ENCODE results near the gene EIF4H. TPM values are rescaled to one million over a fixed set of nuclear protein-coding genes. Genes with fewer than 3 reads are reported as not detected.
"Not testable (repeated sequence)": the region's sequence is repeated elsewhere in the genome, so short reads cannot be mapped to it uniquely, and the experiment has no call there.

The EIF4H gene
- total RNA-seq, 1 donor from 2014 or later, result 343 TPM

DNA sequence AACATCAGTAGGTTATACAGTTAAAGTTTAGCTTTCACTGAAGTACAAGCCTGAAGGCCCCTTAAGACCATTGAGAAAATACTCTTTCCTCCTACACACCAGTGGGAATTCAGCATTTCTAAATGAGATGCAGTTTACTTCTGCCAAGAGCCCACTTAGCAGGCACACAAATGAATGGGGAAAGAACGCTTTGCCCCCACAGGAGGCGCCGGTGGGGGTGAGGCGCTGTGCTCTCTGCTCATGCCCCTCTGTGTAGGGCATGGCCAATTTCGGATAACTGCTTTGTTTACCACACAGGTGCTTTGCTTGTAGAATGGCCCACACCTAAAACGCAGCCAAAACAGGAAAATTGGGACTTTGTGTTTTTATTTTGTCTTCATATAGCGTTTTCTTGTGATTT, 19.8 kb downstream of the EIF4H start:
- no peaks in the 10 kb centered on the region for H3K4me1 Mint-ChIP-seq (ENCODE audit: low read depth)
- H3K36me3 Mint-ChIP-seq (ENCODE audit: low read depth), result peaks cover 58% of the 10 kb centered on the region
- no peak overlapping the region for H3K4me3 Mint-ChIP-seq
- H3K9me3 Mint-ChIP-seq, result no peaks in the 10 kb centered on the region
- no peaks in the 10 kb centered on the region for H3K27me3 Mint-ChIP-seq (ENCODE audit: insufficient read depth)
- intact Hi-C loops (cut with micrococcal nuclease), result no loop called here
- H3K27ac Mint-ChIP-seq, result no peak overlapping the region
- DNase-seq (ENCODE audit: low spot score), result no peak

DNA sequence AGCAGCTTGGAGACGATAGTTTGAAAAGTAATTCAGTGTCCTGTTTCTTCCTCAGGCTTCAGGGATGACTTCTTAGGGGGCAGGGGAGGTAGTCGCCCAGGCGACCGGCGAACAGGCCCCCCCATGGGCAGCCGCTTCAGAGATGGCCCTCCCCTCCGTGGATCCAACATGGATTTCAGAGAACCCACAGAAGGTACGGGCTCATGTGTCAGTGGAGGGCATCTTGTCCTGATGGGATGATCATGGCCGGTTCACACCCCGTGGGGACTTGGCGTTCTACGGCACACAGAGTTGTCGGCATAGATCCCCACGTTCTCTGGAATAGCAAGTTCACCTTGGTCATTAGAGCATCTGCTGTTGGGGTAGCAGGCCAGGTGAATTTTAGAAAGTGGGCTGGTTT, 20.5 kb downstream of the EIF4H start:
- intact Hi-C loops (cut with micrococcal nuclease), result no loop called here
- Mint-ChIP-seq H3K27me3 (ENCODE audit: insufficient read depth) (no peaks in the 10 kb centered on the region), H3K9me3 (no peaks in the 10 kb centered on the region), H3K4me3 (no peak overlapping the region), H3K36me3 (ENCODE audit: low read depth) (peaks cover 53% of the 10 kb centered on the region), H3K27ac (no peak overlapping the region), H3K4me1 (ENCODE audit: low read depth) (no peaks in the 10 kb centered on the region)
- no peak for DNase-seq (ENCODE audit: low spot score)

GRCh38 chr7:74195139-74195860, 21.1 kb downstream of the EIF4H start:
- H3K27me3 Mint-ChIP-seq (ENCODE audit: insufficient read depth); intact Hi-C loops (cut with micrococcal nuclease); H3K27ac Mint-ChIP-seq; H3K4me3 Mint-ChIP-seq; DNase-seq (ENCODE audit: low spot score); H3K9me3 Mint-ChIP-seq; H3K4me1 Mint-ChIP-seq (ENCODE audit: low read depth): not testable (repeated sequence)
- H3K36me3 Mint-ChIP-seq (ENCODE audit: low read depth), result peaks cover 48% of the 10 kb centered on the region

DNA sequence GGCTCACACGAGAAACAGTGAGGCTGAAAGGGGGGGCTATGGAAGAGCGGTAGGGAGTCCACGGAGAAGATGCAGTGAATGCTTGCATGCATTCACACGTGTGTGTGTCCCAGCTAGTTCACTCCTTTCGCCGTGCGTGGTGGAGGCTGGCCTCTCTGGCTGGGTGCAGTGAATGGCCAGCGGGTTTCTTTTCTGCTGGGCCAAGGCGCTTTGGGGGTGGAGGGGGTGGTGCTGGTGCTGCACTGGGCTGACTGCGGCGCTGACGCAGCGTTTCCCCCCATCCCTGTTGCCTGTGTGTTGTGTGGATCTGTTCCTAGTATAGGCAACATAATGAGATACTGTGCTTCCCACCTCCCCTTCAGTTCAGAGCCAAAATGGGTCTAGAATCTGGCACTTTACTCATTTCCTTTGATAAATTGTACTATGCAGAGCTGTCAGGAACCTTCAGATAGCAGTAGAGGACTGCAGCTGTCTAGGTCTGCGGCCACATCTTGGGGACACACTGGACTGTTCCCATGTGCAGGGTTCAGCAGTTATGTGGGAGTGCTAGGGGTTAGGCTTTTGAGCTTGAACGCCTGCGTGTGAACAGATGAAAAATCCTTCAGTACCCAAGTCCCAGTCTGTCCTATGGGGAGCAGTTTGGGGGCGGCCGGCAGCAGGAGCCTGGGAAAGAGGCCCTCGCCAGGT, 22.0 kb downstream of the EIF4H start:
- DNase-seq (ENCODE audit: low spot score); H3K27ac Mint-ChIP-seq; H3K27me3 Mint-ChIP-seq (ENCODE audit: insufficient read depth); H3K9me3 Mint-ChIP-seq; H3K4me1 Mint-ChIP-seq (ENCODE audit: low read depth); intact Hi-C loops (cut with micrococcal nuclease); H3K4me3 Mint-ChIP-seq: not testable (repeated sequence)
- peaks cover 44% of the 10 kb centered on the region for H3K36me3 Mint-ChIP-seq (ENCODE audit: low read depth)

DNA sequence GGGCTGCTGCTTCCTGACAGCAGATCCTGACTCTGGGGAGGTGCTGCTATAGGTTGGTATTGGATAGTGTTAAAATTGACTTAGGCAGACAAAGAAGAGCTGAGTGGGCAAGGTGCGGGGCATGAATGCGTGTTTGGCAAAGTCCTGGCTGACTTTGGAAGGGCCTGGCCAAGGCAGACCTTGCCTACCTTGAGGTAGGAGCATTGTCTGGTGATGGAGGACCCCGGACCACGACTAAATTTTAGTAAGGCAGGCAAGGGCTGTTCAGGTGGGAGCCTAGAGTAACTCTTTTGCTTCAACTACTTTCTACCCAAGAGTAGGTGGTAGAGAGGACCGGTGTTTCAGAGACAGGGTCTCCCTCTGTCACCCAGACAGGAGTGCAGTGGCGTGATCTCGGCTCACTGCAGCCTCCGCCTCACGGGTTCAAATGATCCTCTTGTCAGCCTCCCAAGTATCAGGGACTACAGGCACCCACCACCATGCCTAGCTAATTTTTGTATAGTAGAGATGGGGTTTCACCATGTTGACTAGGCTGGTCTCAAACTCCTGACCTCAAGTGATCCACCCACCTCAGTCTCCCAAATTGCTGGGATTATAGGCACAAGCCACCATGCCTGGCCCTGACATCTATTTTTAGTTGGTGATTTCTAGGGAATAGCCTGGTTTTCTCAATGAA, 23.4 kb downstream of the EIF4H start:
- no peaks in the 10 kb centered on the region for H3K27me3 Mint-ChIP-seq (ENCODE audit: insufficient read depth)
- no peaks in the 10 kb centered on the region for H3K9me3 Mint-ChIP-seq
- DNase-seq (ENCODE audit: low spot score), result no peak
- H3K27ac Mint-ChIP-seq, result no peak overlapping the region
- no peak overlapping the region for H3K4me3 Mint-ChIP-seq
- H3K4me1 Mint-ChIP-seq (ENCODE audit: low read depth), result no peaks in the 10 kb centered on the region
- intact Hi-C loops (cut with micrococcal nuclease), result no loop called here
- H3K36me3 Mint-ChIP-seq (ENCODE audit: low read depth), result peaks cover 37% of the 10 kb centered on the region

DNA sequence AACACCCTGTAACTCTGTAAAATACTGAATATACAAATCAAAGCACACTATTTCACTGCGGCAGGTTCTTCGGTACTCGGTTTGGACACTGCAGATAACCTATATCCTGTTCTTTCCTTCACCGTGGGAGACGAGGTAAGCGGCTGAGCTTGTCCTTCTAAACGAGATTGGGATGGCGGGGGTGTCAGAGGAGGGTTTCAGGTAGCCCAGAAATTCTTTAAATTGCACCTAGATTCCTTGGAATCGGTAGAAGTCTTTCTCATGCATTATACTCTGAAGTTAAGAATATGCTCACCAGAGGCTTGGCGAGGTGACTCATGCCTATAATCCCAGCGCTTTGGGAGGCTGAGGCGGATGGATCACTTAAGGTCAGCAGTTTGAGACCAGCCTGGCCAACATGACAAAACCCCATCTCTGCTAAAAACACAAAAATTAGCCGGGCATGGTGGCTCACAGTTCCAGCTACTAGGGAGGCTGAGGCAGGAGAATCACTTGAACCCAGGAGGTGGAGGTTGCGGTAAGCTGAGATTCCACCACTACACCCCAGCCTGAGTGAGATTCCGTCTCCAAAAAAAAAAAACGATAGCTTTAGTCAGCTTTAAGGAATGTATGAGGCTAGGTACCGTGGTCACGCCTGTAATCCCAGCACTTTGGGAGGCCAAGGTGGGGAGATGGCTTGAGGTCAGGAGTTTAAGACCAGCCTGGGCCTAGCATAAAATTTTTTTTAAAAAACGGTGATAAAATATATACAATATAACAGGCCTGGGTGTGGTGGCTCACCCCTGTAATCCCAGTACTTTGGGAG, 25.6 kb downstream of the EIF4H start:
- no peak for DNase-seq (ENCODE audit: low spot score)
- no peak overlapping the region for H3K27ac Mint-ChIP-seq
- H3K36me3 Mint-ChIP-seq (ENCODE audit: low read depth), result peaks cover 23% of the 10 kb centered on the region
- H3K27me3 Mint-ChIP-seq (ENCODE audit: insufficient read depth), result no peaks in the 10 kb centered on the region
- no peaks in the 10 kb centered on the region for H3K9me3 Mint-ChIP-seq
- peaks cover 7% of the 10 kb centered on the region for H3K4me1 Mint-ChIP-seq (ENCODE audit: low read depth)
- no peak overlapping the region for H3K4me3 Mint-ChIP-seq
- intact Hi-C loops (cut with micrococcal nuclease), result no loop called here

GRCh38 chr7:74202841-74203556, 28.8 kb downstream of the EIF4H start:
- no peak overlapping the region for H3K4me3 Mint-ChIP-seq
- no peaks in the 10 kb centered on the region for H3K9me3 Mint-ChIP-seq
- no peak for DNase-seq (ENCODE audit: low spot score)
- no peaks in the 10 kb centered on the region for H3K27me3 Mint-ChIP-seq (ENCODE audit: insufficient read depth)
- intact Hi-C loops (cut with micrococcal nuclease), result no loop called here
- peaks cover 16% of the 10 kb centered on the region for H3K4me1 Mint-ChIP-seq (ENCODE audit: low read depth)
- no peak overlapping the region for H3K27ac Mint-ChIP-seq
- peaks cover 5% of the 10 kb centered on the region for H3K36me3 Mint-ChIP-seq (ENCODE audit: low read depth)

GRCh38 chr7:74203956-74204618, 29.9 kb downstream of the EIF4H start:
- DNase-seq (ENCODE audit: low spot score), result no peak
- Mint-ChIP-seq H3K4me3 (no peak overlapping the region), H3K36me3 (ENCODE audit: low read depth) (peaks cover 5% of the 10 kb centered on the region), H3K4me1 (ENCODE audit: low read depth) (peaks cover 17% of the 10 kb centered on the region), H3K9me3 (no peaks in the 10 kb centered on the region), H3K27ac (no peak overlapping the region), H3K27me3 (ENCODE audit: insufficient read depth) (no peaks in the 10 kb centered on the region)
- intact Hi-C loops (cut with micrococcal nuclease), result no loop called here

DNA sequence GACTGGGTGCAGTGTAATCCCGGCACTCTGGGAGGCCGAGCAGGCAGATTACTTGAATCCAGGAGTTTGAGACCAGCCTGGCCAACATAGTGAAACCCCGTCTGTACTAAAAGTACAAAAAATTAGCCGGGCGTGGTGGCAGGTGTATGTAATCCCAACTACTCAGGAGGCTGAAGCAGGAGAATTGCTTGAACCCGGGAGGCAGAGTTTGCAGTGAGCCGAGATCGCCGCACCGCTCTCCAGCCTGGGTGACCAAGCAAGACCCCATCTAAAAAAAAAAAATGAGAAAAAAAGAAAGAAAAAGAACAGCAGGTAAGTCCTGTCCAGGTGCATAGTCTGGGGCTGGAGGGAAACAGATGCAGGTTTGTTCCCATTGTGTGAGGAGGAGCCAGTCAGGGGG, 31.9 kb downstream of the EIF4H start:
- H3K27ac Mint-ChIP-seq; H3K27me3 Mint-ChIP-seq (ENCODE audit: insufficient read depth); H3K9me3 Mint-ChIP-seq; H3K36me3 Mint-ChIP-seq (ENCODE audit: low read depth); DNase-seq (ENCODE audit: low spot score); H3K4me3 Mint-ChIP-seq: not testable (repeated sequence)
- peaks cover 23% of the 10 kb centered on the region for H3K4me1 Mint-ChIP-seq (ENCODE audit: low read depth)
- intact Hi-C loops (cut with micrococcal nuclease), result loop anchor here (1.0 to 5.0 kb wide), 3 partner anchors 48 to 195 kb away; partner anchors contain the start of gene RFC2

DNA sequence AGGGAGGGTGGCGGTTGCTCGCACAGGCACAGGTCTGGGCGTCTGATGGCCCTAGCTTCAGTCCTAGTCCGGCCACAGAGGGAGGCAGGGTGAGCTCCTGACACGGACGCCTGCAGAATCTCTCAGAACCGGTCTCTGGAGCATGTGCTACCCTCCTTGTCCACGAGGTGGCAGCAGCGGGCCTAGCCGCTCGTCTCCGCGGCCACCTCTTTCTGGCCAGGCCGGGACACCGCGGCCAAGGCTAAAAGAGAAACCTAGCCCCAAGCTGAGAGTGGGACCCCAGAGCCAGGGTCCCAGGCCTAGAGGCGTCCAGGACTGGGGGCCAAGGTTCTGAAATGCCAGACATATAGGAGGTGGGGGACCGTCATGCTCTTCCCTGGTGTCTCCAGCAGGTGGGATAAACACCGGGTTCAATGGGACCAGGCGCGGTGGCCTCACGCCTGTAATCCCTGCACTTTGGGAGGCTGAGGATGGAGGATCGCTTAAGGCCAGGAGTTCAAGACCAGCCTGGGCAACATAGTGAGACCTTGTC, 32.5 kb downstream of the EIF4H start:
- Mint-ChIP-seq H3K36me3 (ENCODE audit: low read depth) (peaks cover 5% of the 10 kb centered on the region), H3K27ac (no peak overlapping the region), H3K9me3 (no peaks in the 10 kb centered on the region), H3K27me3 (ENCODE audit: insufficient read depth) (no peaks in the 10 kb centered on the region), H3K4me1 (ENCODE audit: low read depth) (peaks cover 23% of the 10 kb centered on the region), H3K4me3 (peak overlapping the region; percentile 49)
- peak; percentile 72 for DNase-seq (ENCODE audit: low spot score)
- intact Hi-C loops (cut with micrococcal nuclease), result loop anchor here (1.0 to 5.0 kb wide), 3 partner anchors 48 to 195 kb away; partner anchors contain the start of gene RFC2

DNA sequence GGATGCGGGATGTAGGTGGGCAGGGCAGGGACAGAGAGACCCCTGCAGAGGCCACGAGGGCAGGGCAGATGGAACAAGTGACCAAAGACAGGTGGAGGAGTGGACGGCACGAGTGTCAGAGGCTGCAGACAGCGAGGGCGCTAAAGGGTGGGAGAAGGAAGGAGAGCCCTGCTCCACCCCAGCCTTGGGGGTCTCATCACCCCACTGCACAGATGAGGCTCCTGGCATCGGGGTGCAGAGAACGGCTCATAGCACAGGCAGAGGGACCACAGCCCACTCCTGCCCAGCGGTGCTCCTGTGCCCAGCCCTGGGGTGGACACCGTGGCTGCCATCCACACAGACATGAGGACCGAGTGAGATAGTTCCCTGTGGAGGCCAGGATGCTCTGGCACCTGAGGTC, 33.4 kb downstream of the EIF4H start:
- Mint-ChIP-seq H3K27me3 (ENCODE audit: insufficient read depth) (no peaks in the 10 kb centered on the region), H3K4me3 (no peak overlapping the region), H3K4me1 (ENCODE audit: low read depth) (peaks cover 23% of the 10 kb centered on the region), H3K9me3 (no peaks in the 10 kb centered on the region), H3K27ac (no peak overlapping the region), H3K36me3 (ENCODE audit: low read depth) (peaks cover 5% of the 10 kb centered on the region)
- no peak for DNase-seq (ENCODE audit: low spot score)
- intact Hi-C loops (cut with micrococcal nuclease), result loop anchor here (5.0 kb wide), 1 partner anchor 140 kb away; no protein-coding TSS in a partner anchor

Data from activated T-helper 1 cell treated with anti-CD3 and anti-CD28 coated beads, Interleukin-12 subunit alpha, Interleukin-12 subunit beta, Interleukin-2, Interleukin-4 antibody, amounts not matched to agents 30 ng/mL and 10 ng/mL and 1 ng/mL, durations not matched to agents 14 hours and 24 hours and 36 hours (primary cell).